ENCODE results near the gene TCF25.

TCF25 gene

DNA sequence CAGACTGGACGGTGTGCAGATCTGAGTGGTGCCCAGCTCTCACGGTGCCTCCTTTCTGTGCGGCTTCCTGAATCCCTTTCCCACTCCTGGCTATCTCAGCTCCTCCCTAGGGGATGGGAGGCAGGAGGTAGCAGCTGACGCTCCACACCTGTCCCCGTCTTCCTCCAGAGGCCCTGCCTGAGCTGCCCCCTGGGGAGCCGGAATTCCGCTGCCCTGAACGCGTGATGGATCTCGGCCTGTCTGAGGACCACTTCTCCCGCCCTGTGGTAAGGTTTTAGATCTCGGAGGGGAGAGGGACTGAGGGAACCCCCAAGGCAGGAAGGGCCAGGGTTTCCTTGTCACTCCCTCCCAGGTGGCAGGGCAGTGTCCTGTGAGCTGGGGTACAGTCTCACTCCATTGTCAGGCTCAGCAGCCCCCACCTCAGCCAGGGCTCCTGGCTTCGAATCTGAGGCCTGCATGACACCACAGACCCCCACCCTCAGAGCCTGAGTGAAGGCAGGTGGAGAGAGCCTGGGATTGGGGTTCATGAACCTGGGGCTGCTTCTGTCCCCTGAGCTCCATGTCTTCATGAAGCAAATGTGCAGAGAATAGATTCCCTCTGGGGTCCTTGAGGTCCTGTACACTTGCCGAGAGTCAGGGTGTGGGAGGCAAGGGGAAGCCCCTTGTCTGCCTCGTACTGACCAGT is 81.8 kb downstream of the TCF25 start:
- Histone ChIP-seq H3K4me3 (no peak overlapping the region), H3K27ac (peak overlapping the region in 1 of 21 experiments; percentile 23)

DNA sequence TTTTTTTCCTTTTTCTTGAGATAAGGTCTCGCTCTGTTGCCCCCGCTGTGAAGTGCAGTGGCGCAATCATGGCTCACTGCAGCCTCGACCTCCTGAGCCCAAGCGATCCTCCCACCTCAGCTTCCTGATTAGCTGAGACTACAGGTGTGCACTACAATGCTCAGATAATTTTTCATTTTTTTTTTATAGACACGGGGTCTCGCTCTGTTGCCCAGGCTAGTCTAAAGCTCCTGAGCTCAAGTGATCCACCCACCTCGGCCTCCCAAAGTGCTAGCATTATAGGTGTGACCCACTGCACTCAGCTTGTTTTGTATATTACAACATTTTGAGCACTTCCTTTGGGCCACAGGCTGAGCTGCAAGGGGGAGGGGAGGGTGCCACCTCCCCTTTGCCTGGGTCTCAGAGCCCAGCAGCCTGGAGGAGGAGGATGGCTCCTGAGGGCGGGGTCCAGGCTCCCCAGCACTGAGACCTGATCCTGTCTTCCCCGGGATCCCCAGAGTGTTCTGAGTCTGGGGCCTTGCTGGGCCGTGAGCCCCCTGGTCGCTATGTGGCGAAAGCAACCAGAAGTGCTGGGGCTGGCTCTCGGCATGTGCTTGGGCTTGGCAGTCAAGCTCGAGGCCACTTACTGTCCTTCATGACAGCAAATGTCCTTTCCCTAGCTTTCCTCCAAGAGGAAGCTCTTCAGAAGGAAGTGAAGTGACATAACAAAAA is 83.3 kb downstream of the TCF25 start:
- peak overlapping the region in 8 of 21 experiments; percentile 19 to 76 (median 61) for H3K27ac ChIP-seq
- H3K4me3 ChIP-seq, result no peak overlapping the region

DNA sequence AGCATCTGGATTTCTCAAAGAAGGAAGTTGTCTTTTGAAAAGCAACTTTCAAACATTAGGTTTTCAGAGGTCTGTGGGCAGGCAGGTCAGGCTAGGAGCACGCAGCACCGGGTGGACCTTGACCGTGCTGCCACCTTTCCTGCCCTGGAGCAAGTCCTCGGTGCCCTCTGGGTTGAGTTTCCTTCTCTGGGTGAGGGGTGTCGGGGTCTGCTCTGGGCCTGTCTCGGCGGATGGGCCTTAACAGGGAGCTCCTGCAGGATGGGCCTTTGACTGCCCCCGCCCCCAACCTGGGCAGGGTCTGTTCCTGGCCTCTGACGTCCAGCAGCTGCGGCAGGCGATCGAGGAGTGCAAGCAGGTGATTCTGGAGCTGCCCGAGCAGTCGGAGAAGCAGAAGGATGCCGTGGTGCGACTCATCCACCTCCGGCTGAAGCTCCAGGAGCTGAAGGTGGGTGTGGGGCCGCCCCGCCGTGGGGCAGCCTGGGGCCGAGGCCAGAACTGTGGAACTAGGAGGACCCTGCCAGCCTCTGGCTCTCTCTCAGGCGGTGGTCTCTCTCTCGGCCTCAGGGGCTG is 83.9 kb downstream of the TCF25 start:
- H3K27ac ChIP-seq, result peak overlapping the region in 10 of 21 experiments; percentile 14 to 76 (median 58)
- peak overlapping the region in 3 of 7 experiments; percentile 8 to 21 (median 12) for H3K4me3 ChIP-seq

DNA sequence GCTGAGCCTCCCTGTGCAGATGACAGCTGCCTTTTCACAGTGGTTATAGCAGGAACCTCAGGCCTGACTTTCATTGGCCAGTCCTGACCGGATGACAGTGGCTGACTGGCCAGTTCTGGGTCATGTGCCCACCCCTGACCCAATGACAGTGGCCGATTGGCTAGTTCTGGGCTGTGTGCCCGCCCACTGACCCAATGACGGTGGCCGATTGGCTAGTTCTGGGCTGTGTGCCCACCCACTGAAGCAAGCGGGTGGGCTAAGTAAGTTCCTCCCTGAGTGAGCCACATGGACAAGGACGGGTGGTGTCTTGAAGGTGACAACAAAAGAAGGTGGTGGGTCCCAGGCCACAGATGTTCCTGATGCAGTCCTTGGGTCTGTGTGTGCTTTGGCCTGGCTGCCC is 84.7 kb downstream of the TCF25 start:
- no peak overlapping the region for H3K4me3 ChIP-seq
- peak overlapping the region in 1 of 21 experiments; percentile 73 for H3K27ac ChIP-seq

DNA sequence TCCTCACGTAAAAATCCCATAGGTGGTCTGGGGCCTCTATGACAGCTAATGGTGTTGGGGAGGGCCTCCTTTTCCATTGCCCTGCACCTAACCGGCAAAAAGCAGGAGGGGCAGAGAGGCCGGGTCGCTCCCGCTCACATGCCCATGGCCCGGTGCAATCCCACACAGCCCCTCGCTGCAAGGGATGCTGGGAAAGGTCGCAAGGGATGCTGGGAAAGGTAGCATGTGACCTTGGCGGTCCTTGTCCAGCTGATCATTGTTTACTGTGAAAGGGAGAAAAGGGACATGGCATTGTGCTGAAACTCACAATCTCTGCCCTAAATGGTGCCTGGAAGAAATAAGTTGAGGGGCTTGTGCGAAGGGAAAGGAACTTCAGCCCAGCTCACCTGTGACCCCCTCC is 85.2 kb downstream of the TCF25 start:
- Histone ChIP-seq H3K4me3 (no peak overlapping the region), H3K27ac (no peak overlapping the region)

DNA sequence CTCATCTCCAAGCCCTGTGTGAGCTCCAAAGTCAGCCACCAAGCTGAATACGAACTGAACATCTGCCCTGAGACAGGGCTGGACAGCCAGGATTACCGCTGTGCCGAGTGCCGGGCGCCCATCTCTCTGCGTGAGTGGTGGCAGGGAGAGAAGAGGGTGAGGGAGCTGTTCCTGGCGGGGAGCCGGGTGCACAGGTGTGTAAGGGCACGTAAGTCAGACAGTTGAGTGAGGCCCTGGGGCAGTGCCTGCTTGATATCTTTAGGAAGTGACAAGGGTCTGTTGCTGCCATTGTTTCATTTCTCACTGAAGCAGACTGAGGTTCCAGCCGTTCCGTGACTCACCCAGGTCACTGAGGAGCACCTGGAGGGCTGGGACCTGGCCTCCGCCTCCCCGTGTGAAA is 87.6 kb downstream of the TCF25 start:
- no peak overlapping the region for H3K4me3 ChIP-seq
- no peak overlapping the region for H3K27ac ChIP-seq
